HEK293 (cell line): ENCODE results near the gene PLXNA3.

Experiments
- CTCF ChIP-seq: fragments of 450-650 bp; formaldehyde crosslinking; IDR thresholded peaks from 2 replicates; pipeline ENCODE4 v1.5.1; 2016; ENCODE audit warnings: missing biosample characterization, missing genetic modification characterization
- KLF1 ChIP-seq: fragments of 450-650 bp; formaldehyde crosslinking; IDR thresholded peaks from 2 replicates; pipeline ENCODE4 v1.5.1; 2016; ENCODE audit warnings: missing biosample characterization, missing genetic modification characterization
- ZBTB7A ChIP-seq: fragments of 450-650 bp; formaldehyde crosslinking; IDR thresholded peaks from 2 replicates; pipeline ENCODE4 v1.5.1; 2016; ENCODE audit warnings: low read depth, missing biosample characterization, missing genetic modification characterization
- ZNF146 ChIP-seq: fragments of 450-650 bp; formaldehyde crosslinking; IDR thresholded peaks from 2 replicates; pipeline ENCODE4 v1.5.1; 2016; ENCODE audit warnings: missing biosample characterization, missing genetic modification characterization
- ZNF148 ChIP-seq: fragments of 450-650 bp; formaldehyde crosslinking; IDR thresholded peaks from 2 replicates; pipeline ENCODE4 v1.5.0; 2017; ENCODE audit warnings: missing biosample characterization, missing genetic modification characterization, borderline replicate concordance
- ZNF274 ChIP-seq, 2 experiments: fragments of 200-500 bp in 1 of 2; fragments of 450-650 bp in 1 of 2; sonication (Bioruptor generic) in 1 of 2; formaldehyde crosslinking in 1 of 2; IDR thresholded peaks; 2 replicates each; pipeline versions ENCODE4 v1.5.1 to v1.6.1; 2014 to 2016; ENCODE audit warnings: borderline replicate concordance in 1 of 2, inconsistent platforms in 1 of 2, low read length in 1 of 2, missing biosample characterization in 1 of 2, missing genetic modification characterization in 1 of 2
- ZNF513 ChIP-seq: fragments of 450-650 bp; IDR thresholded peaks from 2 replicates; pipeline ENCODE4 v1.5.1; 2018; ENCODE audit warnings: missing biosample characterization, missing genetic modification characterization
- TF ChIP-seq, protein P1 (sequence below): fragments of 450-650 bp; formaldehyde crosslinking; IDR thresholded peaks from 2 replicates; pipeline ENCODE4 v1.5.1; 2016; ENCODE audit warnings: missing biosample characterization, missing genetic modification characterization

- no peak for TF ChIP-seq ZNF146 (tag by site-specific recombination)
- no peak for TF ChIP-seq ZBTB7A (tag by site-specific recombination)
- TF ChIP-seq KLF1 (tag by site-specific recombination) = no peak
- no peak for TF ChIP-seq CTCF (tag by site-specific recombination)
- no peak for TF ChIP-seq ZNF513 (tag by site-specific recombination)
- TF ChIP-seq ZNF274 (IDR thresholded peaks at IDR 0.05; ENCODE audit: low read length) = no peak
- TF ChIP-seq ZNF274 (tag by site-specific recombination; IDR thresholded peaks at IDR 0.05; ENCODE audit: borderline replicate concordance) = no peak
- no peak for TF ChIP-seq ZNF148
- TF ChIP-seq, protein P1, sequence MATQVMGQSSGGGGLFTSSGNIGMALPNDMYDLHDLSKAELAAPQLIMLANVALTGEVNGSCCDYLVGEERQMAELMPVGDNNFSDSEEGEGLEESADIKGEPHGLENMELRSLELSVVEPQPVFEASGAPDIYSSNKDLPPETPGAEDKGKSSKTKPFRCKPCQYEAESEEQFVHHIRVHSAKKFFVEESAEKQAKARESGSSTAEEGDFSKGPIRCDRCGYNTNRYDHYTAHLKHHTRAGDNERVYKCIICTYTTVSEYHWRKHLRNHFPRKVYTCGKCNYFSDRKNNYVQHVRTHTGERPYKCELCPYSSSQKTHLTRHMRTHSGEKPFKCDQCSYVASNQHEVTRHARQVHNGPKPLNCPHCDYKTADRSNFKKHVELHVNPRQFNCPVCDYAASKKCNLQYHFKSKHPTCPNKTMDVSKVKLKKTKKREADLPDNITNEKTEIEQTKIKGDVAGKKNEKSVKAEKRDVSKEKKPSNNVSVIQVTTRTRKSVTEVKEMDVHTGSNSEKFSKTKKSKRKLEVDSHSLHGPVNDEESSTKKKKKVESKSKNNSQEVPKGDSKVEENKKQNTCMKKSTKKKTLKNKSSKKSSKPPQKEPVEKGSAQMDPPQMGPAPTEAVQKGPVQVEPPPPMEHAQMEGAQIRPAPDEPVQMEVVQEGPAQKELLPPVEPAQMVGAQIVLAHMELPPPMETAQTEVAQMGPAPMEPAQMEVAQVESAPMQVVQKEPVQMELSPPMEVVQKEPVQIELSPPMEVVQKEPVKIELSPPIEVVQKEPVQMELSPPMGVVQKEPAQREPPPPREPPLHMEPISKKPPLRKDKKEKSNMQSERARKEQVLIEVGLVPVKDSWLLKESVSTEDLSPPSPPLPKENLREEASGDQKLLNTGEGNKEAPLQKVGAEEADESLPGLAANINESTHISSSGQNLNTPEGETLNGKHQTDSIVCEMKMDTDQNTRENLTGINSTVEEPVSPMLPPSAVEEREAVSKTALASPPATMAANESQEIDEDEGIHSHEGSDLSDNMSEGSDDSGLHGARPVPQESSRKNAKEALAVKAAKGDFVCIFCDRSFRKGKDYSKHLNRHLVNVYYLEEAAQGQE (tag by site-specific recombination) = no peak
These were observed 6.8 kb downstream of the PLXNA3 start for GRCh38 chrX:154464806-154465365.
